ENCODE results near the gene MPV17. TPM values are rescaled to one million over a fixed set of nuclear protein-coding genes. Genes with fewer than 3 reads are reported as not detected.

MPV17 gene
- total and polyA plus RNA-seq, 2 of the 13 experiments (the other 11 are each of a cell fraction or from before 2014, with no cell fraction given) = 48.9 to 129 TPM

DNA sequence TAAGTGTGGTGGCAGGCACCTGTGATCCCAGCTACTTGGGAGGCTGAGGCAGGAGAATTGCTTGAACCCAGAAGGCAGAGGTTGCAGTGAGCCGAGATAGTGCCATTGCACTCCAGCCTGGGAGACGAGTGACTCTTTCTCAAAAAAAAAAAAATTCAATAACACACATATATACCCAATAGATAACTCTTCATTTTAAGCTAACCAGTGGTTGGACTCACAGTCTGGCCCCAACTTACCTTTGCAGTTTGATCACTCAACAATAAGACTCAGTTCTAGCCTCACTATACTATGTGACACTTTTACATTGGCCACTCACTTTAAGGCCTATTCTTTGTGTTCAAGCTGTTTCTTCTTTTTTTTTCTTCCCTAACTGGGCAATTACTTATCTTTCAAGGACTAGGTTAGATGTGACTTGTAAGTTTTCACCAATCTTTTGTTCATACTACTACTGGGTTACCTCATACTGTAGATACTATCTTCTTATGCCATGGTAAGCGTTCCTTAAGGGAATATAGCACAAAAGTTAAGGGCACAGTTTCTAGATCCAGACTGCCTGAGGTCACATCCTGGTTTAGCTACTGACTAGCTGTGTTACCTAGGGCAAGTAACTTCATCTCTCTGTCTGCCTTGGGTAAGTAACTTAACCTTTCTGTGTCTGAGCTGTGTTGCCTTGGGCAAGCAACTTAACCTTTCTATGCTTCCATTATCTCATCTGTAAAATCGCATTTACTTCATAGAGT, 40.0 kb upstream of the MPV17 start:
- H3K27me3 ChIP-seq (ENCODE audit: control insufficient read depth in 1 of 2, insufficient read depth in 2 of 2, low read length in 2 of 2) = no peaks in the 10 kb centered on the region
- POLR2A ChIA-PET = interaction anchor here (1.5 to 2.9 kb wide), 4 partner anchors 9 to 59 kb away, joined by 3 to 16 read pairs (median 12); partner anchors contain the start of gene MPV17
- no peak overlapping the region for H3K9ac ChIP-seq (ENCODE audit: insufficient read depth, low read depth, low read length)
- FAIRE-seq = no peak
- no peak for ATAC-seq
- no peak overlapping the region for H3K4me3 ChIP-seq (replicated peaks in 1 of 3; ENCODE audit: insufficient read depth in 1 of 3, low read depth in 2 of 3, low read length in 3 of 3)
- H3K9me3 ChIP-seq (ENCODE audit: low read length) = no peaks in the 10 kb centered on the region
- peaks cover 10% of the 10 kb centered on the region for H3K79me2 ChIP-seq (ENCODE audit: insufficient read depth, low read length)
- 96% methylated on average over 4 of the region's 4 CpGs for WGBS (ENCODE audit: low lambda C conversion rate)
- CTCF ChIA-PET (ENCODE audit: low intra/inter-chr PET ratio, low total read pairs) = no interaction called here
- no peak overlapping the region for H2AFZ ChIP-seq (ENCODE audit: low read length)
- DNase-seq (ENCODE audit: low spot score) = no peak
- intact Hi-C loops (cut with micrococcal nuclease; ENCODE audit: unreplicated experiment) (no loop called here), in situ Hi-C loops (cut with HindIII; ENCODE audit: extremely low pct_ligation_motif_present, low pct_unique_long_range_greater_than_20kb) (no loop called here)
- BruUV-seq (replicated peaks) = no TSS peak
- H4K20me1 ChIP-seq (ENCODE audit: insufficient read depth, low read length) = no peaks in the 10 kb centered on the region
- H3K36me3 ChIP-seq (replicated peaks in 1 of 2; ENCODE audit: control insufficient read depth in 1 of 2, insufficient read depth in 2 of 2, low read length in 2 of 2) = peaks cover 17 to 38% of the 10 kb centered on the region in 2 experiments
- H3K27ac ChIP-seq (ENCODE audit: extremely low read length, insufficient read depth, low read length) = no peak overlapping the region
- H3K4me2 ChIP-seq (ENCODE audit: low read depth, low read length) = no peak overlapping the region
- peaks cover 22% of the 10 kb centered on the region for H3K4me1 ChIP-seq (ENCODE audit: insufficient read depth, low read length)
- no peak for TF ChIP-seq ZNF441 (CRISPR knock-in tag; IDR thresholded peaks at IDR 0.05; ENCODE audit: borderline replicate concordance)
- TF ChIP-seq ZNF263 (CRISPR knock-in tag; IDR thresholded peaks at IDR 0.05) = no peak
- no peak for TF ChIP-seq BORCS8-MEF2B (CRISPR knock-in tag; IDR thresholded peaks at IDR 0.05)
- no peak for TF ChIP-seq TOE1 (CRISPR knock-in tag; IDR thresholded peaks at IDR 0.05)
- no peak for TF ChIP-seq ZNF552 (CRISPR knock-in tag; IDR thresholded peaks at IDR 0.05; ENCODE audit: borderline replicate concordance)
- TF ChIP-seq ZNF724P (CRISPR knock-in tag; IDR thresholded peaks at IDR 0.05; ENCODE audit: borderline replicate concordance) = no peak
- TF ChIP-seq ZNF138 (CRISPR knock-in tag; IDR thresholded peaks at IDR 0.05; ENCODE audit: low read depth) = no peak
- TF ChIP-seq SRSF4 (IDR thresholded peaks at IDR 0.05; ENCODE audit: low read depth, low read length, poor library complexity, severe bottlenecking) = peak; percentile 41
- TF ChIP-seq KLF16 (CRISPR knock-in tag; IDR thresholded peaks at IDR 0.05) = no peak
- no peak for TF ChIP-seq ZEB1 (IDR thresholded peaks at IDR 0.05; ENCODE audit: insufficient replicate concordance, low read depth)
- TF ChIP-seq NFIC (IDR thresholded peaks at IDR 0.05; ENCODE audit: low read length) = 0 out of 2 replicates have a peak, but pooled peaks have one; percentile 1
- TF ChIP-seq, protein P1, sequence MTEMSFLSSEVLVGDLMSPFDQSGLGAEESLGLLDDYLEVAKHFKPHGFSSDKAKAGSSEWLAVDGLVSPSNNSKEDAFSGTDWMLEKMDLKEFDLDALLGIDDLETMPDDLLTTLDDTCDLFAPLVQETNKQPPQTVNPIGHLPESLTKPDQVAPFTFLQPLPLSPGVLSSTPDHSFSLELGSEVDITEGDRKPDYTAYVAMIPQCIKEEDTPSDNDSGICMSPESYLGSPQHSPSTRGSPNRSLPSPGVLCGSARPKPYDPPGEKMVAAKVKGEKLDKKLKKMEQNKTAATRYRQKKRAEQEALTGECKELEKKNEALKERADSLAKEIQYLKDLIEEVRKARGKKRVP (CRISPR knock-in tag; IDR thresholded peaks at IDR 0.05) = no peak
- TF ChIP-seq ZMYM3 (CRISPR knock-in tag; IDR thresholded peaks at IDR 0.05) = no peak
- TF ChIP-seq ESRRA (CRISPR knock-in tag; IDR thresholded peaks at IDR 0.05; ENCODE audit: low read depth) = no peak
- TF ChIP-seq ZFX (CRISPR knock-in tag; IDR thresholded peaks at IDR 0.05; ENCODE audit: low read depth) = no peak
- TF ChIP-seq RBFOX2 (IDR thresholded peaks at IDR 0.05; ENCODE audit: low read depth, low read length) = peak; percentile 62
- TF ChIP-seq SPEN (CRISPR knock-in tag; IDR thresholded peaks at IDR 0.05; ENCODE audit: low read depth) = no peak
- TF ChIP-seq SSRP1 (CRISPR knock-in tag; IDR thresholded peaks at IDR 0.05) = peak; percentile 80
- TF ChIP-seq, protein P2, sequence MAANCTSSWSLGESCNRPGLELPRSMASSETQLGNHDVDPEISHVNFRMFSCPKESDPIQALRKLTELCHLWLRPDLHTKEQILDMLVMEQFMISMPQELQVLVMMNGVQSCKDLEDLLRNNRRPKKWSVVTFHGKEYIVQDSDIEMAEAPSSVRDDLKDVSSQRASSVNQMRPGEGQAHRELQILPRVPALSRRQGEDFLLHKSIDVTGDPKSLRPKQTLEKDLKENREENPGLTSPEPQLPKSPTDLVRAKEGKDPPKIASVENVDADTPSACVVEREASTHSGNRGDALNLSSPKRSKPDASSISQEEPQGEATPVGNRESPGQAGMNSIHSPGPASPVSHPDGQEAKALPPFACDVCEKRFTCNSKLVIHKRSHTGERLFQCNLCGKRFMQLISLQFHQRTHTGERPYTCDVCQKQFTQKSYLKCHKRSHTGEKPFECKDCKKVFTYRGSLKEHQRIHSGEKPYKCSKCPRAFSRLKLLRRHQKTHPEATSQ (CRISPR knock-in tag; IDR thresholded peaks at IDR 0.05; ENCODE audit: borderline replicate concordance) = no peak
- TF ChIP-seq ZNF766 (CRISPR knock-in tag; IDR thresholded peaks at IDR 0.05; ENCODE audit: borderline replicate concordance) = no peak
- no peak for TF ChIP-seq CBFB (CRISPR knock-in tag; IDR thresholded peaks at IDR 0.05)
- 0 out of 2 replicates have a peak, but pooled peaks have one; percentile 29 for TF ChIP-seq ISX (CRISPR knock-in tag; conservative IDR thresholded peaks at IDR 0.05)
- TF ChIP-seq POLR2AphosphoS2 (IDR thresholded peaks at IDR 0.05; ENCODE audit: low read depth, low read length) = 0 out of 2 replicates have a peak, but pooled peaks have one; percentile 41
- TF ChIP-seq ZFP36L1 (CRISPR knock-in tag; IDR thresholded peaks at IDR 0.05) = no peak
- TF ChIP-seq IRF2 (CRISPR knock-in tag; IDR thresholded peaks at IDR 0.05) = 0 out of 2 replicates have a peak, but pooled peaks have one; percentile 26

Measured in HepG2 (cell line).